T-helper 2 cell (primary cell): ENCODE results near the gene UTP11.

Experiments
- DNase-seq, 5 experiments: peaks; one replicate each; pipeline versions ENCODE4 v3.0.0 to v3.0.0-alpha.2; 2012 to 2022

UTP11 gene

GRCh38 chr1:38046884-38047602, 34.5 kb downstream of the UTP11 start:
- DNase-seq: peak; percentile 64 to 82 (median 70)

- DNase-seq: no peak
Observed at GRCh38 chr1:38047603-38048141, 35.1 kb downstream of the UTP11 start.

GRCh38 chr1:38050397-38051078, 38.0 kb downstream of the UTP11 start:
- no peak for DNase-seq

- DNase-seq: no peak
Observed at GRCh38 chr1:38051079-38051543, 38.6 kb downstream of the UTP11 start.

GRCh38 chr1:38052750-38053415, 40.3 kb downstream of the UTP11 start:
- DNase-seq: peak in 1 of 5 experiments; percentile 48

- no peak for DNase-seq
Observed at GRCh38 chr1:38053416-38054091, 41.0 kb downstream of the UTP11 start.

- DNase-seq: no peak
Observed at GRCh38 chr1:38055398-38055797, 42.9 kb downstream of the UTP11 start.

- DNase-seq: no peak
Observed at GRCh38 chr1:38055965-38056364, 43.4 kb downstream of the UTP11 start.

GRCh38 chr1:38059635-38060250, 47.2 kb downstream of the UTP11 start:
- DNase-seq: no peak

GRCh38 chr1:38060498-38060897, 48.0 kb downstream of the UTP11 start:
- no peak for DNase-seq

GRCh38 chr1:38061290-38061689, 48.8 kb downstream of the UTP11 start:
- DNase-seq: no peak

- no peak for DNase-seq
Observed at GRCh38 chr1:38061883-38062328, 49.4 kb downstream of the UTP11 start.

GRCh38 chr1:38062361-38063288, 50.1 kb downstream of the UTP11 start:
- DNase-seq: no peak

GRCh38 chr1:38063616-38064015, 51.1 kb downstream of the UTP11 start:
- no peak for DNase-seq

- DNase-seq: no peak
Observed at GRCh38 chr1:38064197-38064903, 51.8 kb downstream of the UTP11 start.

- DNase-seq: no peak
Observed at GRCh38 chr1:38068220-38068979, 55.9 kb downstream of the UTP11 start.

GRCh38 chr1:38068980-38069340, 56.4 kb downstream of the UTP11 start:
- no peak for DNase-seq

GRCh38 chr1:38071312-38072256, 59.0 kb downstream of the UTP11 start:
- peak in 1 of 5 experiments; percentile 57 for DNase-seq
